Colonic mucosa (tissue), 4 donors: ENCODE results near the gene AMN1. TPM values are rescaled to one million over a fixed set of nuclear protein-coding genes. Genes with fewer than 3 reads are reported as not detected.

Source experiments
- DNase-seq: peaks from one replicate; pipeline ENCODE4 v3.0.0-alpha.2; 2020
- H3K27ac ChIP-seq: fragments of 200-600 bp; one replicate; pipeline ENCODE4 v1.8.0; 2021
- H3K27me3 ChIP-seq: fragments of 200-600 bp; one replicate; pipeline ENCODE4 v1.8.0; 2021
- H3K36me3 ChIP-seq: fragments of 200-600 bp; one replicate; pipeline ENCODE4 v1.8.0; 2021
- H3K4me1 ChIP-seq: fragments of 200-600 bp; one replicate; pipeline ENCODE4 v1.8.0; 2021; ENCODE audit warnings: mild to moderate bottlenecking
- H3K4me3 ChIP-seq: fragments of 200-600 bp; one replicate; pipeline ENCODE4 v1.8.0; 2021
- H3K9ac ChIP-seq, 2 donors: one replicate each; pipeline ENCODE4 v1.7.0; 2013; ENCODE audit warnings: control low read depth in 2 of 2, low read depth in 2 of 2, low read length in 2 of 2
- H3K9me3 ChIP-seq: fragments of 200-600 bp; one replicate; pipeline ENCODE4 v1.8.0; 2021
- intact Hi-C: fragments of 100-400 bp; cut with DNase I; formaldehyde crosslinking; loops from one replicate; pipeline ENCODE4 v1.14.1; 2022
- total RNA-seq, 2 donors: library from RNA; stranded (reverse); fragmentation: NEBNext Ultra II Directional in 1 of 2; extraction: Animal tissue kit (Norgen Biotek cat#: 25700) in 1 of 2; gene quantifications; one replicate each; pipeline ENCODE4 v1.2.1, GENCODE V29; 2021
- TF ChIP-seq, protein P1 (sequence below): fragments of 200-600 bp; IDR thresholded peaks from one replicate; pipeline ENCODE4 v1.8.0; 2022; ENCODE audit warnings: antibody characterized with exemption, mild to moderate bottlenecking
- donor health status: healthy.
- donor health status: DM: no; HTN: no; CAD: no.
- donor health status: DM: no; HTN: no; CAD: no.

AMN1 gene
- total RNA-seq, 2 donors from 2014 or later = 4.4 to 4.8 TPM

DNA sequence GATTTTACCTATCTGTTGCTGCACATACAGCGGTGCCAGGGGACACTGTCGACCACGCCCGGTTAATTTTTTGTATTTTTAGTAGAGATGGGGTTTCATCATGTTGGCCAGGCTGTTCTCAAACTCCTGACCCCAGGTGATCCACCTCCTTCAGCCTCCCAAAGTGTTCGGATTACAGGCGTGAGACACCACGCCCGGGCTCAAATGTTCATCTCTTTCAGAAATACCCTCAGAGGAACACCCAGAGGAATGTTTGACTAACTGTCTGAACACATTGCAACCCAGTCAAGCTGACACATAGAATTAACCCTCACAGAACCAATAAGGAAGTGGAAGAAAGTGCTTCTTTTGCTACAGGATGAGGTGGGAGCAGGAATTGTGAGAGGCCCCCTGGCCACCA, 84.3 kb downstream of the AMN1 start:
- no peak overlapping the region for H3K4me3 ChIP-seq
- no peaks in the 10 kb centered on the region for H3K9me3 ChIP-seq
- H3K36me3 ChIP-seq = no peaks in the 10 kb centered on the region
- H3K4me1 ChIP-seq = no peaks in the 10 kb centered on the region
- no peak overlapping the region for H3K9ac ChIP-seq
- no peak for DNase-seq
- H3K27ac ChIP-seq = no peak overlapping the region
- TF ChIP-seq, protein P1, sequence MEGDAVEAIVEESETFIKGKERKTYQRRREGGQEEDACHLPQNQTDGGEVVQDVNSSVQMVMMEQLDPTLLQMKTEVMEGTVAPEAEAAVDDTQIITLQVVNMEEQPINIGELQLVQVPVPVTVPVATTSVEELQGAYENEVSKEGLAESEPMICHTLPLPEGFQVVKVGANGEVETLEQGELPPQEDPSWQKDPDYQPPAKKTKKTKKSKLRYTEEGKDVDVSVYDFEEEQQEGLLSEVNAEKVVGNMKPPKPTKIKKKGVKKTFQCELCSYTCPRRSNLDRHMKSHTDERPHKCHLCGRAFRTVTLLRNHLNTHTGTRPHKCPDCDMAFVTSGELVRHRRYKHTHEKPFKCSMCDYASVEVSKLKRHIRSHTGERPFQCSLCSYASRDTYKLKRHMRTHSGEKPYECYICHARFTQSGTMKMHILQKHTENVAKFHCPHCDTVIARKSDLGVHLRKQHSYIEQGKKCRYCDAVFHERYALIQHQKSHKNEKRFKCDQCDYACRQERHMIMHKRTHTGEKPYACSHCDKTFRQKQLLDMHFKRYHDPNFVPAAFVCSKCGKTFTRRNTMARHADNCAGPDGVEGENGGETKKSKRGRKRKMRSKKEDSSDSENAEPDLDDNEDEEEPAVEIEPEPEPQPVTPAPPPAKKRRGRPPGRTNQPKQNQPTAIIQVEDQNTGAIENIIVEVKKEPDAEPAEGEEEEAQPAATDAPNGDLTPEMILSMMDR = no peak
- no peaks in the 10 kb centered on the region for H3K27me3 ChIP-seq
- intact Hi-C loops = no loop called here

DNA sequence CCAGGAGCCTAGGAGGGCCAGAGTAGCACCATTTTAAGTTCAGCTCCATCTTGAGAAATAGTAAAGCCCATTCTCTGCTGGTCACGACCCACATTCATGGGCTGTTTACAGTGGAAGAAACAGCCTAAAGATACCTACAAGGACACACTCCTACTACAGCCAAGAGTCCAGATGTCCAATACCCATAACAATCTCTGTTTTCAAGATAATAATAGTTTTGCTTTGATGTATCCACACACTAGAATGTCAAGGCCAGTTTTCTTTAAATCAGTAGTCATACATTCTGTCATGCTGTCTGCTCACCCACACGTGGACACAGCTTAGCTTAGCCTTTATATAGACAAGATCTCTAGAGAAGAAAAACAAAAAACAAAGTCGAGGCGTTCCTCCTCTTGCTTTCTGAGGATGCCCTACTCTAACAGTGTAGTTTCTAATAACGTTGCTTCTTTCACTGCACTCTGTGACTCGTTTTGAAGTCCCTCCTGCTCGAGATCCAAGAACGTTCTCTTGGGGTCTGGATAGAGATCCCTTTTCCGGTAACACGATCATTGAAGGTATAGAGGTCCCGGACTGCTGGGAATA, 87.2 kb downstream of the AMN1 start:
- Histone ChIP-seq H3K4me1 (no peaks in the 10 kb centered on the region), H3K27me3 (no peaks in the 10 kb centered on the region), H3K9me3 (no peaks in the 10 kb centered on the region), H3K4me3 (no peak overlapping the region), H3K36me3 (no peaks in the 10 kb centered on the region), H3K9ac (no peak overlapping the region), H3K27ac (no peak overlapping the region)
- TF ChIP-seq, protein P1 = no peak
- no peak for DNase-seq
- intact Hi-C loops = no loop called here

DNA sequence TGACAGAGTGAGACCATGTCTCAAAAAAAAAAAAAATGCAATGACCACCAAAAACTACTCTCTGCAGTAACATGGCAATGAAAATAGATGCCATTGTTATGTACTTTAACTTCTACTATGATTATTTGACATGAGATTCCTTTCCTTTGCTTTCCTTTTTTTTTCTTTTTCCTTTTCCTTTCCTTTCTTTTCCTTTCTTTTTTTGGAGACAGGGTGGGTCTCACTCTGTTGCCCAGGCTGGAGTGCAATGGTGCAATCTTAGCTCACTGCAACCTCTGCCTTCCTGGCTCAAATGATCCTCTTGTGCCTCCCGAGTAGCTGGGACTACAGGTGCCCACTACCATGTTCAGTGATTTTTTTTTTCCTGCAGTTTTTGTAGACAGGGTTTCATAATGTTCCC, 94.2 kb downstream of the AMN1 start:
- no peaks in the 10 kb centered on the region for H3K36me3 ChIP-seq
- intact Hi-C loops = no loop called here

DNA sequence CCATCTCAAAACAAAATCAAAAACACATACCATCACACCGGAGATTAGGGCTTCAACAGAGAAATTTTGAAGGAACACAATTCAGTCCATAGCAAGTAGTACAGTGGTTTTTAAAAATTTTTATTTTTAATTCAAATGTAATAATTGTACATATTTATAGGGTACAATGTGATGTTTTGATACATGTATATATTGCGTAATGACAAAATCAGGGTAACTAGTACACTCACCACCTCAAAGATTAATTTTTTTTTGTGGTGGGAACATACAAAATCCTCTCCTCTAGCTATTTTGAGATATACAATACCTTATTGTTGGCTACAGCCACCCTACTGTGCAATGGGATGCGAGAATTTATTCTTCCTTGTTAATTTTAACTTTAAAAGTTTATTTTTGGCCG, 95.4 kb downstream of the AMN1 start:
- no peaks in the 10 kb centered on the region for H3K9me3 ChIP-seq
- no peak overlapping the region for H3K4me3 ChIP-seq
- H3K4me1 ChIP-seq = no peaks in the 10 kb centered on the region
- no peaks in the 10 kb centered on the region for H3K36me3 ChIP-seq
- no peak overlapping the region for H3K9ac ChIP-seq
- H3K27me3 ChIP-seq = no peaks in the 10 kb centered on the region
- H3K27ac ChIP-seq = no peak overlapping the region
- no peak for DNase-seq
- intact Hi-C loops = no loop called here
- TF ChIP-seq, protein P1 = no peak

More for the DNA sequence above, 94.2 kb downstream of the AMN1 start:
- H3K4me3 ChIP-seq = no peak overlapping the region
- no peaks in the 10 kb centered on the region for H3K27me3 ChIP-seq
- no peaks in the 10 kb centered on the region for H3K4me1 ChIP-seq
- no peak overlapping the region for H3K9ac ChIP-seq
- H3K9me3 ChIP-seq = no peaks in the 10 kb centered on the region
- DNase-seq = no peak
- no peak overlapping the region for H3K27ac ChIP-seq
- TF ChIP-seq, protein P1 = no peak

DNA sequence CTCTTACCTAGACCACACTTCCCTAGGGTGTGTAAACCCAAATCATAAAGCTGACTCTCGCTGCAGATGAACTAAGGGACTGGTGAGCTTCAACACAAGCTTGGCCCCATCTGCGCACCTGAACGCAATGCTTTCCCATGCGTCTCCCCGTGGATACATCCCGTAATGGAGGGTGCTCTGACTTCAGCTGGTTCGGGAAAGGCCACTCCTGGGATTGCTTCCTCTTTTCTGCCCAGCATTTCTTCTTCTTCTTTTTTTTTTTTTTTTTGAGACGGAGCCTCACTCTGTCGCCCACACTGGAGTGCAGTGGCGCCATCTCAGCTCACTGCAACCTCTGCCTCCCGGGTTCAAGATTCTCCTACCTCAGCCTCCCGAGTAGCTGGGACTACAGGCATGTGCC, 97.0 kb downstream of the AMN1 start:
- TF ChIP-seq, protein P1 = no peak
- no peak overlapping the region for H3K4me3 ChIP-seq
- no peak overlapping the region for H3K27ac ChIP-seq
- no peak overlapping the region for H3K9ac ChIP-seq
- H3K9me3 ChIP-seq = no peaks in the 10 kb centered on the region
- no peak for DNase-seq
- H3K36me3 ChIP-seq = no peaks in the 10 kb centered on the region
- no peaks in the 10 kb centered on the region for H3K27me3 ChIP-seq
- no peaks in the 10 kb centered on the region for H3K4me1 ChIP-seq
- intact Hi-C loops = no loop called here
